ENCODE measurements around the gene SCN2A.

Gene SCN2A

GRCh38 chr2:165427686-165428085, 188.5 kb downstream of the SCN2A start:
- DNase-seq: no peak

- DNase-seq: no peak
These were observed 189.7 kb downstream of the SCN2A start for GRCh38 chr2:165428926-165429325.

GRCh38 chr2:165431014-165431413, 191.8 kb downstream of the SCN2A start:
- DNase-seq: no peak

- DNase-seq: no peak
These were observed 193.2 kb downstream of the SCN2A start for GRCh38 chr2:165432234-165432966.

GRCh38 chr2:165434865-165435496, 195.8 kb downstream of the SCN2A start:
- no peak for DNase-seq

- DNase-seq: no peak
These were observed 196.4 kb downstream of the SCN2A start for GRCh38 chr2:165435611-165436010.

GRCh38 chr2:165436559-165436958, 197.3 kb downstream of the SCN2A start:
- no peak for DNase-seq

- no peak for DNase-seq
These were observed 201.2 kb downstream of the SCN2A start for GRCh38 chr2:165440367-165440766.
